Activated CD8-positive, alpha-beta memory T cell treated with anti-CD3 and anti-CD28 coated beads, Interleukin-2, amount 50 U/mL, for 48 hours (primary cell): Measurements from ENCODE around the gene PPP2CA.

Experiments used
- DNase-seq: peaks from one replicate; pipeline ENCODE4 v3.0.0-alpha.2; 2020

The PPP2CA gene

GRCh38 chr5:134146651-134147518 is 79.0 kb downstream of the PPP2CA start:
- no peak for DNase-seq

GRCh38 chr5:134145779-134146581 is 79.9 kb downstream of the PPP2CA start:
- DNase-seq, result peak; percentile 96

- DNase-seq, result no peak
Measured at GRCh38 chr5:134145041-134145757, 80.7 kb downstream of the PPP2CA start.
